ENCODE measurements around the gene PRSS35. TPM values are rescaled to one million over a fixed set of nuclear protein-coding genes. Genes with fewer than 3 reads are reported as not detected.

Gene PRSS35
- total RNA-seq, 1 donor from 2014 or later: not detected

- no peak overlapping the region for H3K27ac Mint-ChIP-seq
- H3K9me3 Mint-ChIP-seq: no peaks in the 10 kb centered on the region
- H3K36me3 Mint-ChIP-seq (ENCODE audit: low read depth): no peaks in the 10 kb centered on the region
- H3K27me3 Mint-ChIP-seq: no peaks in the 10 kb centered on the region
- no peak for DNase-seq
- H3K4me3 Mint-ChIP-seq: no peak overlapping the region
- H3K4me1 Mint-ChIP-seq: no peaks in the 10 kb centered on the region
- intact Hi-C loops (cut with micrococcal nuclease): no loop called here
Observed at GRCh38 chr6:83488861-83489260, 23.5 kb upstream of the PRSS35 start.

GRCh38 chr6:83490217-83490807, 22.0 kb upstream of the PRSS35 start:
- Mint-ChIP-seq H3K27me3 (no peaks in the 10 kb centered on the region), H3K9me3 (no peaks in the 10 kb centered on the region), H3K27ac (no peak overlapping the region), H3K4me1 (no peaks in the 10 kb centered on the region), H3K4me3 (no peak overlapping the region), H3K36me3 (ENCODE audit: low read depth) (no peaks in the 10 kb centered on the region)
- intact Hi-C loops (cut with micrococcal nuclease): no loop called here
- no peak for DNase-seq

- Mint-ChIP-seq H3K36me3 (ENCODE audit: low read depth) (no peaks in the 10 kb centered on the region), H3K4me1 (no peaks in the 10 kb centered on the region), H3K4me3 (no peak overlapping the region), H3K27me3 (no peaks in the 10 kb centered on the region), H3K27ac (no peak overlapping the region), H3K9me3 (no peaks in the 10 kb centered on the region)
- intact Hi-C loops (cut with micrococcal nuclease): no loop called here
- DNase-seq: no peak
Observed at GRCh38 chr6:83505356-83505755, 7.0 kb upstream of the PRSS35 start.

- Mint-ChIP-seq H3K36me3 (ENCODE audit: low read depth) (no peaks in the 10 kb centered on the region), H3K4me3 (no peak overlapping the region), H3K9me3 (no peaks in the 10 kb centered on the region), H3K4me1 (peaks cover 3% of the 10 kb centered on the region), H3K27ac (no peak overlapping the region), H3K27me3 (peaks cover 30% of the 10 kb centered on the region)
- no peak for DNase-seq
- intact Hi-C loops (cut with micrococcal nuclease): no loop called here
Observed at GRCh38 chr6:83509441-83509840, 2.9 kb upstream of the PRSS35 start.

GRCh38 chr6:83510791-83511190, 1.5 kb upstream of the PRSS35 start:
- Mint-ChIP-seq H3K27me3 (peaks cover 32% of the 10 kb centered on the region), H3K4me3 (no peak overlapping the region), H3K4me1 (peaks cover 3% of the 10 kb centered on the region), H3K36me3 (ENCODE audit: low read depth) (no peaks in the 10 kb centered on the region), H3K27ac (no peak overlapping the region), H3K9me3 (no peaks in the 10 kb centered on the region)
- intact Hi-C loops (cut with micrococcal nuclease): no loop called here
- no peak for DNase-seq

GRCh38 chr6:83511266-83511665, 1.1 kb upstream of the PRSS35 start:
- Mint-ChIP-seq H3K4me3 (no peak overlapping the region), H3K4me1 (peaks cover 3% of the 10 kb centered on the region), H3K27ac (no peak overlapping the region), H3K9me3 (no peaks in the 10 kb centered on the region), H3K27me3 (peaks cover 32% of the 10 kb centered on the region), H3K36me3 (ENCODE audit: low read depth) (no peaks in the 10 kb centered on the region)
- intact Hi-C loops (cut with micrococcal nuclease): no loop called here
- DNase-seq: no peak

GRCh38 chr6:83514466-83514865, 2.1 kb downstream of the PRSS35 start:
- Mint-ChIP-seq H3K9me3 (no peaks in the 10 kb centered on the region), H3K36me3 (ENCODE audit: low read depth) (no peaks in the 10 kb centered on the region), H3K4me3 (no peak overlapping the region), H3K4me1 (peaks cover 3% of the 10 kb centered on the region), H3K27ac (no peak overlapping the region), H3K27me3 (peaks cover 35% of the 10 kb centered on the region)
- no peak for DNase-seq
- intact Hi-C loops (cut with micrococcal nuclease): no loop called here

GRCh38 chr6:83514866-83515466, 2.6 kb downstream of the PRSS35 start:
- no peak overlapping the region for H3K27ac Mint-ChIP-seq
- peak; percentile 75 for DNase-seq
- H3K27me3 Mint-ChIP-seq: peaks cover 35% of the 10 kb centered on the region
- H3K4me1 Mint-ChIP-seq: peaks cover 3% of the 10 kb centered on the region
- H3K4me3 Mint-ChIP-seq: no peak overlapping the region
- H3K9me3 Mint-ChIP-seq: no peaks in the 10 kb centered on the region
- H3K36me3 Mint-ChIP-seq (ENCODE audit: low read depth): no peaks in the 10 kb centered on the region
- intact Hi-C loops (cut with micrococcal nuclease): loop anchor here (1.0 kb wide), 2 partner anchors 293 to 448 kb away; partner anchors contain the start of gene DOP1A

- no peaks in the 10 kb centered on the region for H3K36me3 Mint-ChIP-seq (ENCODE audit: low read depth)
- H3K9me3 Mint-ChIP-seq: no peaks in the 10 kb centered on the region
- H3K4me1 Mint-ChIP-seq: no peaks in the 10 kb centered on the region
- DNase-seq: no peak
- no peak overlapping the region for H3K27ac Mint-ChIP-seq
- no peak overlapping the region for H3K4me3 Mint-ChIP-seq
- intact Hi-C loops (cut with micrococcal nuclease): no loop called here
- H3K27me3 Mint-ChIP-seq: peaks cover 19% of the 10 kb centered on the region
Observed at GRCh38 chr6:83517500-83517899, 5.2 kb downstream of the PRSS35 start.

- Mint-ChIP-seq H3K27ac (no peak overlapping the region), H3K9me3 (no peaks in the 10 kb centered on the region), H3K4me3 (no peak overlapping the region), H3K36me3 (ENCODE audit: low read depth) (no peaks in the 10 kb centered on the region), H3K4me1 (no peaks in the 10 kb centered on the region), H3K27me3 (peaks cover 10% of the 10 kb centered on the region)
- no peak for DNase-seq
- intact Hi-C loops (cut with micrococcal nuclease): no loop called here
Observed at GRCh38 chr6:83518816-83519480, 6.6 kb downstream of the PRSS35 start.

GRCh38 chr6:83536034-83536646, 23.8 kb downstream of the PRSS35 start:
- H3K4me1 Mint-ChIP-seq: no peaks in the 10 kb centered on the region
- DNase-seq: peak; percentile 81
- H3K36me3 Mint-ChIP-seq (ENCODE audit: low read depth): no peaks in the 10 kb centered on the region
- intact Hi-C loops (cut with micrococcal nuclease): loop anchor here (1.0 kb wide), 1 partner anchor 315 kb away; no protein-coding TSS in a partner anchor
- no peak overlapping the region for H3K27ac Mint-ChIP-seq
- no peaks in the 10 kb centered on the region for H3K9me3 Mint-ChIP-seq
- no peak overlapping the region for H3K4me3 Mint-ChIP-seq
- peaks cover 4% of the 10 kb centered on the region for H3K27me3 Mint-ChIP-seq

- H3K4me3 Mint-ChIP-seq: no peak overlapping the region
- no peak for DNase-seq
- H3K4me1 Mint-ChIP-seq: no peaks in the 10 kb centered on the region
- intact Hi-C loops (cut with micrococcal nuclease): loop anchor here (1.0 kb wide), 1 partner anchor 316 kb away; no protein-coding TSS in a partner anchor
- no peaks in the 10 kb centered on the region for H3K9me3 Mint-ChIP-seq
- peaks cover 4% of the 10 kb centered on the region for H3K27me3 Mint-ChIP-seq
- no peaks in the 10 kb centered on the region for H3K36me3 Mint-ChIP-seq (ENCODE audit: low read depth)
- H3K27ac Mint-ChIP-seq: peak overlapping the region; percentile 9
Observed at GRCh38 chr6:83536647-83537589, 24.6 kb downstream of the PRSS35 start.

- intact Hi-C loops (cut with micrococcal nuclease): no loop called here
Observed at GRCh38 chr6:83539678-83540077, 27.3 kb downstream of the PRSS35 start.

More at GRCh38 chr6:83539678-83540077, 27.3 kb downstream of the PRSS35 start:
- Mint-ChIP-seq H3K4me3 (no peak overlapping the region), H3K27ac (no peak overlapping the region), H3K36me3 (ENCODE audit: low read depth) (no peaks in the 10 kb centered on the region), H3K9me3 (peaks cover 3% of the 10 kb centered on the region), H3K4me1 (no peaks in the 10 kb centered on the region), H3K27me3 (no peaks in the 10 kb centered on the region)
- DNase-seq: no peak
